ENCODE measurements around the gene DYRK3.

- no peak for TF ChIP-seq POLR2A (IDR thresholded peaks at IDR 0.05; ENCODE audit: low read depth, low read length)
- no peak for TF ChIP-seq POLR2AphosphoS5 (IDR thresholded peaks at IDR 0.05; ENCODE audit: low read depth, low read length)
These were observed 61.7 kb downstream of the DYRK3 start for GRCh38 chr1:206696812-206697585.
